PC-9 (cell line): ENCODE results near the gene SCEL.

ENCODE experiments used
- EZH2 ChIP-seq: fragments of 200-600 bp; sonication (generic); IDR thresholded peaks from 2 replicates; pipeline ENCODE4 v1.8.0; 2017; ENCODE audit warnings: antibody characterized with exemption, low read depth
- TF ChIP-seq, protein P1 (sequence below): fragments of 200-600 bp; sonication (generic); conservative IDR thresholded peaks from 2 replicates; pipeline ENCODE4 v1.6.1; 2017; ENCODE audit warnings: mixed run types, antibody characterized with exemption, mild to moderate bottlenecking, moderate library complexity

DNA sequence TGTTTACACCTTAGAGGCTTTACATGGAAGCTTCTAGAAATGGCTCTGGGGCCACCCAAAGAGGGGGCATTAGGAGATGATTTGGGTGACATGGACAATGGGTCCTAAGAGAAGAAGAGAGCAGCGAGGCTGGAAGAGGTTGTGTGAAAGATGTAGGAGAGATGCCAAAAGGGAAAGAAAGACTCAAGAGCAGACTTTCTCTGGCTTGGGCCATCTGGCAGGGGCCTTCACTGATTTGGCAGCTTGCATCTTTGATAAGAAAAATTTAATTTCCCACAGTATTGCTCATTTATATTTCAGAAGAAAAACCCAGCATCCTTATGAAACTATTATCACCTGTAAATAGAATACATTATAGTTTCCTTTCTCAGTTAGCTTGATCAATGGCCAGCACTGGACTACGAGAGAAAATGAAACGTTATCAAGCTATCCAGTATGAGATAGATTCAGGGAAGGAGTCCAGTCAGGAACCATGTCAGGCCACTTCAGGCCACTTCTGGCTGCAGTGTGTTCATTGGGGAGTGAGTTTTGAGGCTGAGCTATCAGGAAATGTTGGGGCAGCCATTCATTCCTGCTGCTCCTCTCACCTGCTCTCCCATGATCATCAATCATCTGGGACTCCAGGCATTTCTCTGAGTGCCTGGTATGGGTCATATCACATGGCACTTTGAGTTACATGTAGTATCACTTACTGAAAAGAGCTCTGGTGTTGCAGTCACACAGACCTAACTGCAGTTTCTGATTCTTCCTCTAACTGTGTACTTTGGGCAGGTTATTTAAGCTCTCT, 10.3 kb downstream of the SCEL start:
- TF ChIP-seq, protein P1, sequence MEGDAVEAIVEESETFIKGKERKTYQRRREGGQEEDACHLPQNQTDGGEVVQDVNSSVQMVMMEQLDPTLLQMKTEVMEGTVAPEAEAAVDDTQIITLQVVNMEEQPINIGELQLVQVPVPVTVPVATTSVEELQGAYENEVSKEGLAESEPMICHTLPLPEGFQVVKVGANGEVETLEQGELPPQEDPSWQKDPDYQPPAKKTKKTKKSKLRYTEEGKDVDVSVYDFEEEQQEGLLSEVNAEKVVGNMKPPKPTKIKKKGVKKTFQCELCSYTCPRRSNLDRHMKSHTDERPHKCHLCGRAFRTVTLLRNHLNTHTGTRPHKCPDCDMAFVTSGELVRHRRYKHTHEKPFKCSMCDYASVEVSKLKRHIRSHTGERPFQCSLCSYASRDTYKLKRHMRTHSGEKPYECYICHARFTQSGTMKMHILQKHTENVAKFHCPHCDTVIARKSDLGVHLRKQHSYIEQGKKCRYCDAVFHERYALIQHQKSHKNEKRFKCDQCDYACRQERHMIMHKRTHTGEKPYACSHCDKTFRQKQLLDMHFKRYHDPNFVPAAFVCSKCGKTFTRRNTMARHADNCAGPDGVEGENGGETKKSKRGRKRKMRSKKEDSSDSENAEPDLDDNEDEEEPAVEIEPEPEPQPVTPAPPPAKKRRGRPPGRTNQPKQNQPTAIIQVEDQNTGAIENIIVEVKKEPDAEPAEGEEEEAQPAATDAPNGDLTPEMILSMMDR = no peak
- TF ChIP-seq EZH2 = no peak
